Retinal pigment epithelial cell (primary cell): ENCODE measurements around the gene PRDM16.

Experiments used
- DNase-seq: peaks from one replicate; pipeline ENCODE4 v3.0.0-alpha.2; 2010; ENCODE audit warnings: low read depth
- H3K4me3 ChIP-seq: 2 replicates; pipeline ENCODE4 v1.5.1; 2011; ENCODE audit warnings: mild to moderate bottlenecking, low read length, control low read depth, moderate library complexity
- TF ChIP-seq, protein P1 (sequence below): conservative IDR thresholded peaks from 2 replicates; pipeline ENCODE4 v1.5.1; 2011; ENCODE audit warnings: low read depth, low read length, control low read depth, inconsistent platforms

PRDM16 gene

DNA sequence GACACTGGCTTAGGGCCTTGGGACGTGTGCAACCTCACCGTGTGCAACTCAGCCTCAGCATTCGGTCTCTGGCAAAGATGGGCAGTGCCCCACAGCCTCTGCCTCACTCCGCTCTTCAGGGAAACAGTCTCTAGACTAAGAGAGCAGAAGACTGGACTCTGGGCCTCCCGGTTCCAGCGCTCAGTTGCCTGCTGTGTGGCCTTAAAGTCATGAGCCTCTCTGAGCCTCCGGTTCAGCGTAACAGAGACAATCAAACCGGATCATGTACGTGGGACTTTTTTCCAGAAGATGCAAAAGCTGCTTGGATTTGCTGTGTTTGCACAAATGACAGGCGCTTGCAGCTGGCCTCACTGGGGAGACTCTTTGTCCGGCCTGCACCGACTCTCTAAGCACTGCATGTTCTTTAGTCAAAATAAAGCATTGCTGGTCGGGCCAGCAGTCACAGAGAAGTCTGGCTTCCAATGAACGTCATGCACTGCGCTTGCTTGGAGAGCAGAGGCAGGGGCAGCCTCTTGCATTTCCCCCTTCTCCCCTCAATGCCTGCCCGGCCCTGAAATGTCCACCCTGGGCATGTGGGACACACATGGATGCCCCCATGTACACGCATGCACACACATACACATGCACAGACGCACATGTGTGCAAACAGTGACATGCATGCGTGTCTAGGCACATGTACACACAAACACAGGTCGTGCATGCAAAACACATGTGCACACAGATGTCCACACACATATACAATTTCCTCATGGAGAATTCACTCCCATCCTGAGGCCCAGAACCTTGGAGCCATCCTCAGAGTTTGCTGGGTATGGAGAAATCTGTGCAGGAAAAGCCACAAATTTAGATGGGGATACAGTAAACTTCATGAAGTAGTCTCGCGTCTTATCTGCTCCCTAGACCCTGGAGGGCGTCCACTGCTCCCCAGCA, 152.4 kb downstream of the PRDM16 start:
- no peak for DNase-seq
- no peak overlapping the region for H3K4me3 ChIP-seq
- TF ChIP-seq, protein P1, sequence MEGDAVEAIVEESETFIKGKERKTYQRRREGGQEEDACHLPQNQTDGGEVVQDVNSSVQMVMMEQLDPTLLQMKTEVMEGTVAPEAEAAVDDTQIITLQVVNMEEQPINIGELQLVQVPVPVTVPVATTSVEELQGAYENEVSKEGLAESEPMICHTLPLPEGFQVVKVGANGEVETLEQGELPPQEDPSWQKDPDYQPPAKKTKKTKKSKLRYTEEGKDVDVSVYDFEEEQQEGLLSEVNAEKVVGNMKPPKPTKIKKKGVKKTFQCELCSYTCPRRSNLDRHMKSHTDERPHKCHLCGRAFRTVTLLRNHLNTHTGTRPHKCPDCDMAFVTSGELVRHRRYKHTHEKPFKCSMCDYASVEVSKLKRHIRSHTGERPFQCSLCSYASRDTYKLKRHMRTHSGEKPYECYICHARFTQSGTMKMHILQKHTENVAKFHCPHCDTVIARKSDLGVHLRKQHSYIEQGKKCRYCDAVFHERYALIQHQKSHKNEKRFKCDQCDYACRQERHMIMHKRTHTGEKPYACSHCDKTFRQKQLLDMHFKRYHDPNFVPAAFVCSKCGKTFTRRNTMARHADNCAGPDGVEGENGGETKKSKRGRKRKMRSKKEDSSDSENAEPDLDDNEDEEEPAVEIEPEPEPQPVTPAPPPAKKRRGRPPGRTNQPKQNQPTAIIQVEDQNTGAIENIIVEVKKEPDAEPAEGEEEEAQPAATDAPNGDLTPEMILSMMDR: no peak

- TF ChIP-seq, protein P1: no peak
- DNase-seq: no peak
- H3K4me3 ChIP-seq: no peak overlapping the region
Measured at GRCh38 chr1:3222042-3222692, 153.2 kb downstream of the PRDM16 start.

- TF ChIP-seq, protein P1: no peak
- H3K4me3 ChIP-seq: no peak overlapping the region
- no peak for DNase-seq
Measured at GRCh38 chr1:3225661-3226060, 156.7 kb downstream of the PRDM16 start.

- TF ChIP-seq, protein P1: no peak
- no peak overlapping the region for H3K4me3 ChIP-seq
- no peak for DNase-seq
Measured at GRCh38 chr1:3226191-3226590, 157.2 kb downstream of the PRDM16 start.

DNA sequence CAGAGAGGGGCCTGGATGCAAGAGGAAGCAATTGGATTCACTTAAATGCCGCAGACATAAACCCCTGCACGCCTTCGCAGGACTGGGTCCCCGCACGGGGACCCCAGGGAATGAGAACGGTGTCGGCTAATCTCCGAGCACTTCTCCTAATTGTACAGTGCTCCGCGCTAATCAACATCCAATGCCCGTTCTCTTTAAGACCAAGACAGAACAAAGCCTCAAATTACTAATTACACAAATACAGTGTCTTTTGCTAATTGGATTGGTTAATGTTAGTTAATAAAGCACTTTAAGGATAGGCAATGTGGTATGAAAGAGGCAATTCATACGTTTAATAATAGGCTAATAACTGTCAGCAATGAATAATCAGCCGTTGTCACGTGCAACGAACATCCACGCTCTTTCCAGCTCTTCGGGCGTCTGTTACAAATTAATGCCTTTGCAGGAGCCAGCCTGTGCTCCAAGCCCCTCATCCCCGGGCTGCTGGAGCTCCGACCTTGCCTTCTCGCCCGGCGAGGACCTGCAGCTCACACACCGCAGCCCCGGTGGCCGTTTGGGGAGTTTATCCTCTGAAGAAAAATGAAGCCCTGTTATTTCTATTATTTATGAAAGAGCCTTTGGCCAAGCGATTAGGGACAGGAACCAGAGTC, 157.8 kb downstream of the PRDM16 start:
- no peak for DNase-seq
- H3K4me3 ChIP-seq: no peak overlapping the region
- TF ChIP-seq, protein P1: no peak

- no peak overlapping the region for H3K4me3 ChIP-seq
- TF ChIP-seq, protein P1: no peak
- no peak for DNase-seq
Measured at GRCh38 chr1:3227351-3227704, 158.3 kb downstream of the PRDM16 start.
